GM12892 (cell line): ENCODE results near the gene DAGLA.

Source experiments
- DNase-seq: peaks from one replicate; pipeline ENCODE4 v3.0.0; 2011; ENCODE audit not compliant: insufficient read length
- FAIRE-seq: peaks from 2 replicates; lab custom pipeline; 2011; peaks lifted over from hg19 to GRCh38; lab: Jason Lieb, UNC
- POLR2A ChIP-seq: IDR thresholded peaks from 2 replicates; pipeline ENCODE4 v1.6.1; 2011; ENCODE audit warnings: low read depth, low read length, control low read depth
- POLR2AphosphoS5 ChIP-seq: IDR thresholded peaks from 2 replicates; pipeline ENCODE4 v1.6.1; 2011; ENCODE audit warnings: low read depth, low read length, control low read depth
- TAF1 ChIP-seq: IDR thresholded peaks from 2 replicates; pipeline ENCODE4 v1.6.1; 2011; ENCODE audit warnings: low read depth, mild to moderate bottlenecking, control low read depth, low read length, borderline replicate concordance

DAGLA gene

DNA sequence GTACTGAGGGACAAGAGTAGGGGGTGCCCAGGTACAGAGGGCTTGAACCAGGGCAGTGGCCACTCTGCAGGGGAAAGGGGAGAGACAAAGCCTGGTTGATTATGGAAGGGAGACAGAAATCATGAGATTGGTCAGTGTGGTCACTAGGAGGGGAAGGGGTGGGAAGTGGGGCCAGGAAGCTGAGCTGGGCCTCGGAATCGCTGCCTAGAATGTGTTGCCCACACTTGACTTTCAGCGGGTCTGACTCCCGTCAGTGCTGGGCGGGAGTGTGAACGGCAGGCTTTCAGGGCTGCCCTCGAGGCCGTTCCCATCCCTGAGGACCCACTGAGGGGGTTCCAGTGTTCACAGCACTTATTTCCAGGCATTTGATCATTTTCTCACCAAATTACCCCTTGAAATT, 5.9 kb downstream of the DAGLA start:
- no peak for TF ChIP-seq POLR2AphosphoS5
- no peak for TF ChIP-seq TAF1
- no peak for TF ChIP-seq POLR2A
- DNase-seq (no peak), FAIRE-seq (no peak)

DNA sequence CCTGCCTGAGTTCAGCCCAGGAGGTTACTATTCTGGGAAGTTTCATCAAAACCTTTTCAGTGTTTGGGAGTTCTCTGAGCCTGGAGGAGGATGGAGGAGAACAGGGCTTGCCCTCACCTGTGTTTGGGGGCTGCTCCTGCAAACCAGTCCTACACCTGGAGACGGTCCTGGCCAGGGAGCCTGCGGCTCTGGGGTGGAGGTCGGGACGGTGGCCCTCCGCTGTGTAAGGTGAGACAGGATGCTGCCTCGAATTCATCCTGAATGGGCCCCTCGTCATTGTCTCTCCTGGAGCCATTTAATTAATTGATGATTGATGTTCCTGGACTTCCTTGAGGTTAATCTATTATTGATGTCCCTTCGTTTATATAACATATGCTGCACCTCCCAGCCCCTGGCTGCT, 6.3 kb downstream of the DAGLA start:
- FAIRE-seq (no peak), DNase-seq (no peak)
- no peak for TF ChIP-seq POLR2A
- TF ChIP-seq TAF1: no peak
- TF ChIP-seq POLR2AphosphoS5: no peak

DNA sequence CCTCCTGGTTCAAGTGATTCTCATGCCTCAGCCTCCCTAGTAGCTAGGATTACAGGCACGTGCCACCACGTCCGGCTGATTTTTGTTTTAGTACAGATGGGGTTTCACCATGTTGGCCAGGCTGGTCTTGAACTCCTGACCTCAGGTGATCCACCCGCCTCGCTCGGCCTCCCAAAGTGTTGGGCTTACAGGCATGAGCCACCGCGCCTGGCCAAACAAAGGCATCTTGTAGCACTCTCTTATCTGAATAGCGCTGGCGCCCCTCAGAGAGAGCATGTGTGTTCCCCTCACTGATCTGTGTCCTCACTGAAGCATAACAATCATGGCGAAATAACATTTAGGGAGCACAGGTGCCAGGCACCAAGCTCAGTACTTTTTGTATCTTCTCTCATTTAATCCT, 7.2 kb downstream of the DAGLA start:
- DNase-seq (no peak), FAIRE-seq (no peak)
- no peak for TF ChIP-seq POLR2A
- TF ChIP-seq TAF1: no peak
- TF ChIP-seq POLR2AphosphoS5: no peak

DNA sequence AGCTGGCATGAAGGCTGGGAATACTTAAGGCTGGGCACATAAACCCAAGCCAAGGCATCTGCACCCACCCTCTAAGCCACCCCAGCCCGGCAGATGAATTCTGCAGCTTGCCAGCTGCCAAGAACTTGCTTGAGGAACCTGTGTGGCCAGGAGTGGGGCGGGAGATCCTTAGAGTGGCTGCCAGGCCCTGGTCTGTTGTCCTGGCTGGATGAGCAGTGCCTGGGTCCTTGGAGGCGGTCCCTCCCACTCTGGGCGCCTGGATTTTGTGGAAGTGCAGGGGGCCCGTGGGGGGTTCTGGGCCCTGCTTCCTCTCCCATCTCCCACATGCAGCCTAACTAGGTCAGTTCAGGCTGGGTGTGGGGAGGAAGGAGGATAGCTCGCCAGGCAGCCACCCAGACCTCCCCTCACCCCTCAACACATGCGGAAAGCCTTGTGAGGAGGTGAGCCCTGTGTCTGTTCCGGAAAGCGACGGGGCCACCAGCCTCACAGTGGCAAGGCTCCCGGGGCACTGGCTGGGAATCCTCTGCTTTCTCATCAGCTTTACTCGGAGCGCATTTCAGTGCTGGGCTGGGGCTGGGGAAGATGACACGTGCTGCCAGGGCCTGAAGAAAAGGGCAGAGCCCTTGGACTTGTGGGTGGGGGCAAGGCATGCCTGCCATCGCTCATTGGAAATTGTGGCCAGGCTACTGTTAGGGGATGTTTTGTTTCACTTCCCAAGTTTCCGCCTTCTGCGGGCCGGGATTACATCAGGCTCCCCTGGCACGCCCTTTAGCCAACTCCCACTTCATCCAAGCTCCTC, 8.4 kb downstream of the DAGLA start:
- no peak for TF ChIP-seq POLR2A
- no peak for TF ChIP-seq POLR2AphosphoS5
- TF ChIP-seq TAF1: no peak
- FAIRE-seq (no peak), DNase-seq (no peak)

DNA sequence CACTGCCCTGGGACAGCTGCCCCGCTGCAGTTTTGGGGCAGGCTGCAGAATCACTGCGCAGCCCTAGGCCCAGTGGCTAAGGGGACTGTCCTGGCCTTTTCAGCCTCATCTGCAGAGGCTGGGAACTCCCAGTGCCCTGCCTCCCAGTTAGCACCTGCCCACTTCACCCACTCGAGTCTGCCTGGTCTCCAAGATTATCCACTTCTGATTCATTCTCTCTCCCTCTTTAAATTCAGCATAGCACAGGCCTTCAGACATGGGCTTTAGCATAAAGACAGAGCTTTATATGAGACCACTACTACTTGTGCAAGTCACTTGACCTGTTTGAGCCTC, 8.9 kb downstream of the DAGLA start:
- no peak for TF ChIP-seq TAF1
- TF ChIP-seq POLR2A: no peak
- no peak for FAIRE-seq

DNA sequence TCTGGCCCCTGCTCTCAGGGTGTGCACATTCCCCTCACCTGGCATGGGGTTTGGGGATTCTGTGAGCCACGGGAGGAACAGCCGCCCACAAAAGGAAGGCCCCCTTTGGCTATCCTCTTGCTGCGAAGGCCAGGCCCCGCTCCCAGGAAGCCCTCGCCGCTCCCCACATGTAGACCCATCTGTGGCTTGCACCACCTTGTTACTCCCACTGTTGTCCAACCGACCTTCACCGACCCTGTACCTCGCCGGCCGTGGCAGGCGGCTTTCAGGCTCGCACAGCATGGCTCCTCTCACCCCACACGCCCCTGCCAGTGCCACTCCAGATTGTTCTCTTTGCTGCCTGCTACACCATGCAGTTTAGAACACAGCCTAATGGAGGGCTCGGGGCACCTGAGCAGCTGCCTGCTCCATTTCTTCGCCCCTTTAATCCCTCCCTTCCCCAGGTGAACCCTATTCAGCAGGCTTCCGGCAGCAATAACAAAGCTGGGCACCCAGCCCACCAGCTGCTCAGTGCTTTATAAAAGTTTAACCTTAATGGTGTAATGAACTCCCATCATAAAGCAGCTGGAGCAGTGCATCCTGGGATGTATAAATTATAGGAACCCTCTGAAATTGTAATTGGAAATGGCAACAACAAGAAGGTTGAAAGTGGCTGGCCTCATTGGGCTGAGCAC, 10.7 kb downstream of the DAGLA start:
- DNase-seq (no peak), FAIRE-seq (no peak)
- TF ChIP-seq TAF1 (no peak), POLR2A (no peak), POLR2AphosphoS5 (no peak)

More for the DNA sequence above, 8.9 kb downstream of the DAGLA start:
- no peak for DNase-seq

DNA sequence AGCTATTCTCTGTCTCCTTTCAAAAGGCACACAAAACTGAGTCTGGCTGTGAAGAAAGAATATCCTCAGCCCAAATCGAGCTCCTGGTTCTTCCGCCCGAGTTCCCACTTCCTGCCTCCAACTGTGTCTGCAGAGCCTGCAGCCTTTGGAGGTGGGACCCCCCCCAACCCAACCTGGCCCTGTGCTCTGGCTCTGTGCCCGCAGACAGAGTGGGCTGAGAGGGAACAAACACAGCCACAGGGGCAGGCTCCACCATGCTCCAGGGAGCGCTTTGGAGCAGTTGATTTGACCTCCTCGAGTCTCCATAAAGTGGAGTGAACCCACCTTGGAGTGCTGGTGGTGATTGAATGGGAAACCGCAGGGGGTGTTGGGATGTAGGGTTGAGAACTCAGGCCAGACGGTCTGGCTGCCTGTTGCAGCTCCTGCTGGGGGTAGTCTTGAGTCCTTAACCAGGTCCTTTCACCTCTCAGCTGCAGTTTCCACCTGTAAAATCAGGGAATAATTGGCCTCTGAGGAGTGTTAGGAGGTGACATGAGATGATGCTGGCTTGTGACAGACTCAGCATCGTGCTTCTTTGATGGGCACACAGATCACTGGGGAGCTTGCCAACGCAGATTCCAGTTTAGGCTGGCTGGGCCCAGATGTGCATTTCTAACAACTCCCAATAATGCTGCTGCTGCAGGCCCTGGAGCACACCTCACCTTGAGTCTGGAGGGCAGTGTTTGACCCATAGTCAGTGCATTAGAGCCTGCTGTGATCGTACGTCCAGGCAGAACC, 11.4 kb downstream of the DAGLA start:
- DNase-seq (no peak), FAIRE-seq (no peak)
- TF ChIP-seq TAF1: no peak
- no peak for TF ChIP-seq POLR2AphosphoS5

DNA sequence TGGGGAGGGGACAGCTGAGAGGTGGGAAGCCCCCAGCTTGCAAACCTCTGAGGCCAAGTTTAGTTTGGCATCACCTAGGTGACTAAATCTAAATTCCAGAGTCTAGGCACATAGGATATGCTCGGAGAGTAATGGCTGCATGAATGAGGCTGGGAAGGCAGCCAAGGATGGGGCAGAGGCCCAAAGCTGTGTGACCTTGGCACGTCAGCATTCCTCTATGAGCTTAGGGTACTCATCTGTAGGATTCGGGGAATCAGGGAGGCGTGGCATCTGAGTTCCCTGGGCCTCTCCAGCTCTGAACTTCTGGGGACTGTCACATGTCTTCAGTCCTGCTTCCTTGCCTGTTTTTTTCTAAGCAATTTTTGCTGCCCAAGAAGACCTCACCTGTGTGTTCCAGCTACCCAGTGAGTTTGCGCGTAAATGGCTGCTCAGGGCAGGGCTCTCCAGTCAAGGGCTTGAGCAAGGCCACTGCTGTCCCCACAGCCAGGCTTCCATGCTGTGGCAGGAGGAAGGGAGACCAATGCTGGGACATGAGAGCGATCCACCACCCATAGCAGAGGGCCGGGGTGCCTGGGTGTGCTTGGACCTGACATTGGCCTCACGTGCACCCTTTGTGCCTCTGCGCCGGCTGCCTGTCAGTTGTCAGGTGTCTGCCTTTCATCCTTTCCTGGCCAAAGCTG, 13.9 kb downstream of the DAGLA start:
- TF ChIP-seq POLR2AphosphoS5 (no peak), TAF1 (no peak), POLR2A (no peak)
- DNase-seq: no peak
- no peak for FAIRE-seq

DNA sequence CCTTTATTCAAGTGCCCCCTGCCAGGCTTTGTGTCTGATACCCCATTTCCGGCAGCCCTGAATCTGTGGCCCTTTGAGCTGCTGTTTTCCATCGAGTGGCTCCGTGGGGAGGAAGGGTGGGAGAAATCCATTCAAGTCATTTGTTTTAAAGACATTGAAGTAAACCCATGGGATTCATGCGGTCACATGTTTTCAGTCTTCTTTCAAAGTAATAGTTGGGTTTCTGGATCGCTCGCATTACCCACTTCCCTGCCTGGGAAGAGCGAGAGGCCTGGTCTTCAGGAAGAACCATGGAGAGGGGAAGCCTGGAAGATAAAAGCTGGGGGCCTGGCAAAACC, 14.4 kb downstream of the DAGLA start:
- FAIRE-seq (no peak), DNase-seq (no peak)
- TF ChIP-seq TAF1 (no peak), POLR2A (no peak), POLR2AphosphoS5 (no peak)

DNA sequence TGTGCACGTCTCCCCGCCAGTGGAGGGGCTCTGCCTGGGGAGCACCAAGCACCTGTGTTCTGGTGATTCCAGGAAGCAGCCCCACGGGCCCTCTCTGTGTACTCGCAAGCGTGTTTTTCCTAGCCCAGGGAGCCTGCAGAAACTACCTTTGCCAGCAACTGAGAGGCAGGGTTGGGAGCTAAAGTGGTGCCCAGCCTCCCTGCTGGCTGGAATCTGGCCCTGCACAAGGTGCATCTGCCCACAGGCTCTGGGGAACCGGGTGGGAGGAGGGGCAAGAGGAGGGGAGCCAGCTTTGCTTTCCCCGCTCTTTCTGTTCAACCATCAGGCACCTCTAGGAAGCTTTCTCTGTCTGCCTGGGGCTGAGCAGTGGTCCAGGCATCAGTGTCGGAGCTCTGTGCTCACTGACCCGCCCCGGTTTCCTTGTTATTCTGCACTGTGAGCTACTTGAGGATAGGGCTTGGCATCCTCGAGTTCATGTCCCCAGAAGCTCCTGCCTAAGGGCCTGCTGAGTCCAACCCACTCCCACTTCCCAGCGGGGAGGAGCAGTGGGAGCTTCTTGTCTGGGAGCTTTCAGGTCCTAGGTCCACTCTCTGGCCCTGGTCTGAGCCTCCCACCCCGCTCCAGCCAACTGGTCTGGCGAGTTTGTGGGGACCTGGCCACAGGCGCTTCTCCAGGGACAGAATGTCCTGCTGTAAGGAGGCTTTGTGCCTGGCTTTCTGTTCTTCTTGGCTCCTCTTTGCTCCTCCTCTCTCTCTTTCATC, 14.9 kb downstream of the DAGLA start:
- TF ChIP-seq POLR2A: no peak
- TF ChIP-seq TAF1: no peak
- no peak for TF ChIP-seq POLR2AphosphoS5
- FAIRE-seq: no peak
- no peak for DNase-seq

DNA sequence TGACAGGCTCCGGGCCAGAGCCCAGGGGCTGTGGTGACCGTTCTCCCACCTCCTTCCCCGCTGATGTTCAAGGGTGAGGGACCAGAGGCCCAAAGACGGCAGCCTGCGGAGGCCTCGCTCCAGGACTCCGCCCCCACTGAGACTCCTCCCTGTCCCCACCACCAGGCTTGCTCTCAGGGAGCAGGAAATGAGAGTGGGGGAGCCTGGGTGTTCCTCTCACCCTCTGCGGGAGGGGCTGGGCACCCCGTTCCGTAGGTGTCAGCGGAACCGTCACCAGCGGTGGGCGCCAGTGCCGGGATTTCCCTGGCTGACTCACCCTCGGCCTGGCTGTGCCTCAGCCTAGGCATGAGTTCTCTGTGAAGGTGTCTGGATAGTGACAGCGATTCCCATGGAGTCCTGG, 15.7 kb downstream of the DAGLA start:
- DNase-seq (peak; percentile 49), FAIRE-seq (peak; percentile 75)
- TF ChIP-seq POLR2AphosphoS5: no peak
- no peak for TF ChIP-seq POLR2A
- TF ChIP-seq TAF1: no peak
